Measurements from ENCODE around the gene SKA3.
"Not testable (repeated sequence)": the region's sequence is repeated elsewhere in the genome, so short reads cannot be mapped to it uniquely, and the experiment has no call there.

Gene SKA3

DNA sequence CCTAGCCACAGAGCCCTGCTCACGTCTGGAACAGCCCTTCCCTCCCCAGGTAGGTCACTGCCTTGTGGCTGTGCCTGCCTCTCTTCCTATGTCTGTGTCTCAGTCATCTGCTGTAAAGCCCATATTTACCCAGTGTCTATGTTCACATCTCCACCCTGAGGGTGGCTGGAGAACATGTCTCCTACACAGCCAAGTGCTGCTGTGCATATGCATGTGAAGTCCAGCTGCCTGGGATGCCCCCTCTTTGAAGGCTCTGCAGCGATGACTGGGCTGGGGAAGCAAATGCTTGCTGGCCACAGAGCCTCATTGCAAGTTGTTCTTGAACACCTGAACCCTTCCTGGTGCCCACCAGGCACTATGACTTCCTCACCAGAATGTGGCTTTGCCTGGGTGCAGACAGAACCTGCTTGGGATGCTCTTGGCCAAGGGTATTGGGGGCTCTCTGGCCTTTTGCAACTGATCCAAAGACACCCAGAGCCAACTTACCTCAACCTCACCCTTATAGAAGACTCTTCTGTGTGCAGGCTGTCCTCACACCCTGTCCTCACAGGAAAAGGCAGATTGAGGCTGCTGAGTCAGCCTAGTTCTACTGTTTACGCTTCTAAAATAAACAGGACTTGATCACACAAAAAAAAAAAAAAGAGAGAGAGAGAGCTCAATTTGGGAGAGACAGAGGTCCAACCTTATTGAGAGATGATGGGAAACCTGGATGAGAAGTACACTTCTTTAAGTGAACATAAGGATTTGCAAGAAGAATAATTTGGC, 26.6 kb upstream of the SKA3 start:
- Histone ChIP-seq H3K9ac (no peak overlapping the region), H3K79me2 (no peaks in the 10 kb centered on the region), H3K27me3 (ENCODE audit: control insufficient read depth, insufficient read depth, low read length) (no peaks in the 10 kb centered on the region), H3K4me1 (no peaks in the 10 kb centered on the region), H3K9me3 (ENCODE audit: control insufficient read depth, low read length) (no peaks in the 10 kb centered on the region), H3K4me3 (ENCODE audit: low read depth, low read length) (no peak overlapping the region), H3K4me2 (ENCODE audit: low read length) (no peak overlapping the region), H3K36me3 (ENCODE audit: control insufficient read depth, insufficient read depth, low read length) (no peaks in the 10 kb centered on the region), H2AFZ (no peak overlapping the region), H3K27ac (no peak overlapping the region)
- TF ChIP-seq, protein P1, sequence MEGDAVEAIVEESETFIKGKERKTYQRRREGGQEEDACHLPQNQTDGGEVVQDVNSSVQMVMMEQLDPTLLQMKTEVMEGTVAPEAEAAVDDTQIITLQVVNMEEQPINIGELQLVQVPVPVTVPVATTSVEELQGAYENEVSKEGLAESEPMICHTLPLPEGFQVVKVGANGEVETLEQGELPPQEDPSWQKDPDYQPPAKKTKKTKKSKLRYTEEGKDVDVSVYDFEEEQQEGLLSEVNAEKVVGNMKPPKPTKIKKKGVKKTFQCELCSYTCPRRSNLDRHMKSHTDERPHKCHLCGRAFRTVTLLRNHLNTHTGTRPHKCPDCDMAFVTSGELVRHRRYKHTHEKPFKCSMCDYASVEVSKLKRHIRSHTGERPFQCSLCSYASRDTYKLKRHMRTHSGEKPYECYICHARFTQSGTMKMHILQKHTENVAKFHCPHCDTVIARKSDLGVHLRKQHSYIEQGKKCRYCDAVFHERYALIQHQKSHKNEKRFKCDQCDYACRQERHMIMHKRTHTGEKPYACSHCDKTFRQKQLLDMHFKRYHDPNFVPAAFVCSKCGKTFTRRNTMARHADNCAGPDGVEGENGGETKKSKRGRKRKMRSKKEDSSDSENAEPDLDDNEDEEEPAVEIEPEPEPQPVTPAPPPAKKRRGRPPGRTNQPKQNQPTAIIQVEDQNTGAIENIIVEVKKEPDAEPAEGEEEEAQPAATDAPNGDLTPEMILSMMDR (IDR thresholded peaks at IDR 0.05): no peak

DNA sequence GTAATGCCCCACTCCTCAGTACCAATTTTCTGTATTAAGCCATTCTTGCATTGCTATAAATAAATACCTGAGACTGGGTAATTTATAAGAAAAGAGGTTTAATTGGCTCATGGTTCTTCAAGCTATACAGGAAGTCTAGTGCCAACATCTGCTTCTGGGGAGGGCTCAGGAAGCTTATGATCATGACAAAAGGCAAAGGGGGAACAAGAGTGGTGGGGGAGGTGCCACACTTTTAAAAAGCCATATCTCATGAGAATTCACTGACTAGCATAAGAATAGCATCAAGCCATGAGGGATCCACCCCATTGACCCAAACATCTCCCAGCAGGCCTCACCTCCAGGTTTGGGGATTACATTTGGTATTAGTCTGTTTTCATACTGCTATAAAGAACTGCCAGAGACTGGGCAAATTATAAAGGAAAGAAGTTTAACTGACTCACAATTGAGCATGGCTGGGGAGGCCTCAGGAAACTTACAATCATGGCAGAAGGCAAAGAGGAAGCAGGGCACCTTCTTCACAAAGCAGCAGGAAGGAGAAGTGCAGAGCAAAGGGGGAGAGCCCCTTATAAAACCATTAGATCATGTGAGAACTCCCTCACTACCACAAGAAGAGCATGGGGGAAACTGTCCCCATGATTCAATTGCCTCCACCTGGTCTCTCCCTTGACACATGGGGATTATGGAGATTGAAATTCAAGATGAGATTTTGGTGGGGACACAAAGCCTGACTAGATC, 25.3 kb upstream of the SKA3 start:
- not testable (repeated sequence) for H3K9ac ChIP-seq; H3K9me3 ChIP-seq (ENCODE audit: control insufficient read depth, low read length); H3K79me2 ChIP-seq; H3K27me3 ChIP-seq (ENCODE audit: control insufficient read depth, insufficient read depth, low read length); H3K27ac ChIP-seq; H3K4me3 ChIP-seq (ENCODE audit: low read depth, low read length); H3K4me1 ChIP-seq; H3K4me2 ChIP-seq (ENCODE audit: low read length); H3K36me3 ChIP-seq (ENCODE audit: control insufficient read depth, insufficient read depth, low read length); H2AFZ ChIP-seq

DNA sequence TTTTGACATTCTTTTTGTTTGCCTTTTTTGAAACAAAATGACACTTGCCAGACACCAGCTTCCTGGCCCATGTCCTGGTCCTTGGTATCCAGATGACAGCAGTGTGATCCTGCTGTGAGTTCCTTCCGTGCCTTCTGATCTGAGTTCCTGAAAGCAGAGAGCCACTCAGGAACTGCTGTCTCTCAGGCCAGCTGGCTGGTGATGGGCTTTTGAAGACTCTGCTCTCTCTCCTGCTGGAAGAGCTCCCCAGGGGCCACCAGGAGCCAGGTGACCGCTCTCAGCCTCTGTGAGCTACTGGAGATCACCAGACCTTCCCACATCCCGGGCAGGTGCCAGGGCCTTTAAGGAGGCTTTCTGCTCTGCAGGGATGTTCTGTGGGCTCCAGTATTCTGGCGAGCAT, 22.0 kb upstream of the SKA3 start:
- not testable (repeated sequence) for H3K4me1 ChIP-seq; H3K9me3 ChIP-seq (ENCODE audit: control insufficient read depth, low read length); H3K27me3 ChIP-seq (ENCODE audit: control insufficient read depth, insufficient read depth, low read length); H3K36me3 ChIP-seq (ENCODE audit: control insufficient read depth, insufficient read depth, low read length); H3K27ac ChIP-seq; H3K4me2 ChIP-seq (ENCODE audit: low read length); H2AFZ ChIP-seq; H3K9ac ChIP-seq; H3K4me3 ChIP-seq (ENCODE audit: low read depth, low read length); H3K79me2 ChIP-seq

DNA sequence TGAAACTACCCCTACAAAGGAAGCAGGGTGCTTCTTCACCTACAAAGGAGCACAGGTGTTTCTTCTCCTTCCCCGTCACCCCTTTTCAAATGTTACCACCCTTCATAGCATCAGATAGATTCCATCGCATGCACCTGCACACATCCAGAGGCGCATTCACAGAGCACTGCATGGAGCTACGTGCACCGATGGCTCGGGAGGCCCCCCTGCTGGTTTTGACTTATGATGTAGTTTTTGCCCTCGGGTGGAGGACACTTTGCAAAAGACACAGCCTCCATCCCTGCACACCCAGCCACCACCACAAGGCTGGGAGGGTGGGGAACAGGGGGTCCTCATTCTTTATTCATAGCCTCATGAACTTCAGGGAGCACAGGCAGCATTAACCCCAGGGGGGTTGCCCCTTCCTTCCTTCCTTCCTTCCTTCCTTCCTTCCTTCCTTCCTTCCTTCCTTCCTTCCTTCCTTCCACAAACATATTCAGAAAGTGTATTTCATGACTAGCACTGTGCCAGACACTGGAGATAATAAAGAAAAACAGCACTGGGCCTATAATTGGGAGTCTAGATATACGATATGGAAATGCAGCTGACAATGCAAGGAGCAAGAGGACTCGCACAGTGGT, 21.4 kb upstream of the SKA3 start:
- not testable (repeated sequence) for H3K4me2 ChIP-seq (ENCODE audit: low read length); H3K36me3 ChIP-seq (ENCODE audit: control insufficient read depth, insufficient read depth, low read length); H3K4me3 ChIP-seq (ENCODE audit: low read depth, low read length); H3K4me1 ChIP-seq; H3K9ac ChIP-seq; H3K27me3 ChIP-seq (ENCODE audit: control insufficient read depth, insufficient read depth, low read length); H2AFZ ChIP-seq; H3K27ac ChIP-seq; H3K9me3 ChIP-seq (ENCODE audit: control insufficient read depth, low read length); H3K79me2 ChIP-seq

DNA sequence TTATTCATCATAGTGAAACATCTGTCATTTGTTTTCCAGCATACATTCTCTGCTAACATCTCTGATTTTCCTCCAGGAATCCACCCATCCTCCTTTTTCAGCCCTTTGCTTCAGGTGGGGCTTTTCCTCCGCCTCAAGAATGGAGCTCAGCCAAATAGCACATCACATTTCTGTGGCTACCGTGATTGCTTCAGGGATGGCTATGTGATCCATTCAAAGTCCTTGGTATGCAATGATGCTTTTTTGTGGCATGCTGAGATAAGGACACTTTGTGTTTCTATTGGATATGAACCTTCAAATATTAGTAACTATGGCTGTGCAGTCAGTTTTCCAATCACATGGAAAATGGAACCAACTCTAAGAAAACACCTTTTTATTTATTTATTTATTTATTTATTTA, 18.4 kb upstream of the SKA3 start:
- H3K79me2 ChIP-seq; H3K4me3 ChIP-seq (ENCODE audit: low read depth, low read length); H3K27ac ChIP-seq; H3K36me3 ChIP-seq (ENCODE audit: control insufficient read depth, insufficient read depth, low read length); H3K9me3 ChIP-seq (ENCODE audit: control insufficient read depth, low read length); H2AFZ ChIP-seq; H3K27me3 ChIP-seq (ENCODE audit: control insufficient read depth, insufficient read depth, low read length); H3K4me1 ChIP-seq; H3K9ac ChIP-seq; H3K4me2 ChIP-seq (ENCODE audit: low read length): not testable (repeated sequence)

DNA sequence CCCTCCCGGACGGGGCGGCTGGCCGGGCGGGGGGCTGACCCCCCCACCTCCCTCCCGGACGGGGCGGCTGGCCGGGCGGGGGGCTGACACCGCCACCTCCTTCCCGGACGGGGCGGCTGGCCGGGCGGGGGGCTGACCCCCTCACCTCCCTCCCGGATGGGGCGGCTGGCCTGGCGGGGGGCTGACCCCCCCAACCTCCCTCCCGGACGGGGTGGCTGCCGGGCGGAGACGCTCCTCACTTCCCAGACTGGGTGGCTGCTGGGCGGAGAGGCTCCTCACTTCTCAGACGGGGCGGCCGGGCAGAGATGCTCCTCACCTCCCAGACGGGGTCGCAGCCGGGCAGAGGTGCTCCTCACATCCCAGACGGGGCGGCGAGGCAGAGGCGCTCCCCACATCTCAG, 10.1 kb upstream of the SKA3 start:
- not testable (repeated sequence) for H3K4me1 ChIP-seq; H3K9ac ChIP-seq; H3K36me3 ChIP-seq (ENCODE audit: control insufficient read depth, insufficient read depth, low read length)

DNA sequence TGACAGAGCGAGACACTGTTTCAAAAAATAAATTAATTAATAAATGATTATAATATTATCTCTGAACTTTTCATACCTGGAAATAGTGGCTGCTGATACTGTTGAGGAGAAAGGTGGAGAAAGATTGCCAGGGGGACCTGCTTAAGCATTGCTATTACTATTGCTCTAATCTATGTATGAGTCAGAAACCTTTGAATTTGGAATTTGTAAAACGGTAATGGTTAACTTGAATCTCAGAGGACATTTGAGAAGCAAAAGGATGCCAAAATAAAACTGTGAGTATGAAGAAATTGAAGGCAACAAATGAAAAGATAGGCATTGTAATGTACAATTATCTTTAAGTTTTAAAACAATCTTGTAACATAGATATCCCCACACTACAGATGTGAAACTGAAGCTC, 5.3 kb upstream of the SKA3 start:
- H3K79me2 ChIP-seq: no peaks in the 10 kb centered on the region
- H3K4me1 ChIP-seq: no peaks in the 10 kb centered on the region
- TF ChIP-seq, protein P1 (IDR thresholded peaks at IDR 0.05): no peak

More for the DNA sequence above, 10.1 kb upstream of the SKA3 start:
- not testable (repeated sequence) for H3K27ac ChIP-seq; H3K4me2 ChIP-seq (ENCODE audit: low read length); H3K9me3 ChIP-seq (ENCODE audit: control insufficient read depth, low read length); H3K4me3 ChIP-seq (ENCODE audit: low read depth, low read length); H2AFZ ChIP-seq; H3K79me2 ChIP-seq; H3K27me3 ChIP-seq (ENCODE audit: control insufficient read depth, insufficient read depth, low read length)

More for the DNA sequence above, 5.3 kb upstream of the SKA3 start:
- Histone ChIP-seq H3K27ac (no peak overlapping the region), H3K36me3 (ENCODE audit: control insufficient read depth, insufficient read depth, low read length) (no peaks in the 10 kb centered on the region), H3K27me3 (ENCODE audit: control insufficient read depth, insufficient read depth, low read length) (no peaks in the 10 kb centered on the region), H2AFZ (no peak overlapping the region), H3K9ac (no peak overlapping the region), H3K9me3 (ENCODE audit: control insufficient read depth, low read length) (no peaks in the 10 kb centered on the region), H3K4me2 (ENCODE audit: low read length) (no peak overlapping the region), H3K4me3 (ENCODE audit: low read depth, low read length) (no peak overlapping the region)
